HCT116 (cell line): ENCODE results near the gene MRFAP1. TPM values are rescaled to one million over a fixed set of nuclear protein-coding genes. Genes with fewer than 3 reads are reported as not detected.

ENCODE experiments used
- ATAC-seq: fragments of 200-7000 bp; cut with Tn5 transposase; 2 replicates; pipeline ENCODE4 v1.9.1; 2020; ENCODE audit warnings: mild to moderate bottlenecking, moderate library complexity
- BruUV-seq: library from RNA; stranded (reverse); fragments of 400-500 nt; replicated peaks from 2 replicates; lab custom pipeline; 2021; lab: Mats Ljungman, UMichigan
- CTCF ChIA-PET: fragments of 300-600 bp; sonication (Branson Sonifier 250); formaldehyde crosslinking; loops from one replicate; lab custom pipeline; 2021; ENCODE audit warnings: antibody characterized with exemption; lab: Charles Lee
- POLR2A ChIA-PET: fragments of 300-600, 350-600 bp; sonication (Branson Sonifier 250); formaldehyde crosslinking; loops from one replicate; lab custom pipeline; 2021; ENCODE audit warnings: antibody characterized with exemption; lab: Charles Lee
- RAD21 ChIA-PET, 2 experiments: fragments of 300-600 bp; sonication (Branson Sonifier 250); formaldehyde crosslinking; loops; one replicate each; lab custom pipeline; 2023; ENCODE audit warnings: low total read pairs in 2 of 2; ENCODE audit not compliant: uncharacterized antibody in 2 of 2, unreplicated experiment in 2 of 2, low non-redundant PET in 1 of 2; lab: Charles Lee
- DNase-seq: peaks from one replicate; pipeline ENCODE4 v3.0.0-alpha.2; 2010; ENCODE audit warnings: low read depth, low spot score
- H2AFZ ChIP-seq: fragments of 200-600 bp; shearing (Covaris generic), sonication (generic); 2 replicates; pipeline ENCODE4 v1.6.1; 2017; ENCODE audit warnings: low read depth, mixed run types, mixed read lengths, antibody characterized with exemption, low read length; ENCODE audit not compliant: poor library complexity, severe bottlenecking
- H3K27ac ChIP-seq: 2 replicates; pipeline ENCODE4 v1.5.1; 2012; ENCODE audit warnings: low read depth, low read length
- H3K27me3 ChIP-seq: fragments of 200-600 bp; sonication (generic); 2 replicates; pipeline ENCODE4 v1.6.1; 2016; ENCODE audit warnings: mixed run types, low read length, mixed read lengths; ENCODE audit not compliant: insufficient read depth
- H3K36me3 ChIP-seq, 2 experiments: fragments of 200-500 bp in 1 of 2; fragments of 200-600 bp in 1 of 2; sonication (Bioruptor generic) in 1 of 2; sonication (generic) in 1 of 2; 2 replicates each; pipeline versions ENCODE4 v1.5.1 to v1.6.1; 2014 to 2016; ENCODE audit warnings: low read length in 2 of 2, inconsistent platforms in 1 of 2, mixed read lengths in 1 of 2, mixed run types in 1 of 2; ENCODE audit not compliant: insufficient read depth in 2 of 2, control insufficient read depth in 1 of 2
- H3K4me1 ChIP-seq, 2 experiments: fragments of 200-600 bp in 1 of 2; sonication (generic) in 1 of 2; 2 replicates each; pipeline versions ENCODE4 v1.5.1 to v1.6.1; 2012 to 2017; ENCODE audit warnings: low read length in 2 of 2, inconsistent platforms in 1 of 2, mild to moderate bottlenecking in 1 of 2, mixed read lengths in 1 of 2, mixed run types in 1 of 2, moderate library complexity in 1 of 2; ENCODE audit not compliant: insufficient read depth in 2 of 2, control insufficient read depth in 1 of 2
- H3K4me2 ChIP-seq: fragments of 200-600 bp; sonication (generic); 2 replicates; pipeline ENCODE4 v1.6.1; 2017; ENCODE audit warnings: mixed run types, low read length, mixed read lengths
- H3K4me3 ChIP-seq, 2 experiments: fragments of 200-600 bp in 1 of 2; sonication (generic) in 1 of 2; replicated peaks in 1 of 2; 2 replicates each; pipeline ENCODE4 v1.5.1; 2011 to 2016; ENCODE audit warnings: low read length in 2 of 2, control low read depth in 1 of 2, low read depth in 1 of 2, mild to moderate bottlenecking in 1 of 2, mixed read lengths in 1 of 2, mixed run types in 1 of 2
- H3K79me2 ChIP-seq: fragments of 200-600 bp; sonication (generic); 2 replicates; pipeline ENCODE4 v1.6.1; 2017; ENCODE audit warnings: mild to moderate bottlenecking, mixed run types, low read length, moderate library complexity, mixed read lengths; ENCODE audit not compliant: insufficient read depth
- H3K9ac ChIP-seq: fragments of 200-600 bp; sonication (generic); 2 replicates; pipeline ENCODE4 v1.6.1; 2016; ENCODE audit warnings: low read length, mixed read lengths
- H3K9me2 ChIP-seq: fragments of 200-600 bp; sonication (generic), shearing (Covaris generic); 2 replicates; pipeline ENCODE4 v1.6.1; 2017; ENCODE audit warnings: mixed run types, mild to moderate bottlenecking, moderate library complexity; ENCODE audit not compliant: insufficient read depth
- H3K9me3 ChIP-seq, 2 experiments: fragments of 200-500 bp in 1 of 2; fragments of 200-600 bp in 1 of 2; sonication (Bioruptor generic) in 1 of 2; sonication (generic) in 1 of 2; 2 replicates each; pipeline ENCODE4 v1.6.1; 2014 to 2017; ENCODE audit warnings: low read length in 2 of 2, mixed read lengths in 2 of 2, inconsistent platforms in 1 of 2, low read depth in 1 of 2, mild to moderate bottlenecking in 1 of 2, mixed run types in 1 of 2, moderate library complexity in 1 of 2; ENCODE audit not compliant: control insufficient read depth in 1 of 2, insufficient read depth in 1 of 2
- H4K20me1 ChIP-seq: fragments of 200-600 bp; sonication (generic), shearing (Covaris generic); 2 replicates; pipeline ENCODE4 v1.6.1; 2017; ENCODE audit warnings: mixed run types, mild to moderate bottlenecking, moderate library complexity; ENCODE audit not compliant: insufficient read depth
- ATF3 ChIP-seq: IDR thresholded peaks from 2 replicates; pipeline ENCODE4 v1.6.1; 2012
- CBX3 ChIP-seq: IDR thresholded peaks from 2 replicates; pipeline ENCODE4 v1.6.1; 2012; ENCODE audit warnings: low read depth
- CEBPB ChIP-seq: IDR thresholded peaks from 2 replicates; pipeline ENCODE4 v1.6.1; 2012; ENCODE audit warnings: low read depth
- ELF1 ChIP-seq: IDR thresholded peaks from 2 replicates; pipeline ENCODE4 v1.6.1; 2012; ENCODE audit warnings: low read depth, borderline replicate concordance
- EZH2 ChIP-seq: fragments of 200-600 bp; sonication (generic); IDR thresholded peaks from 2 replicates; pipeline ENCODE4 v1.6.1; 2017; ENCODE audit warnings: antibody characterized with exemption, mixed run types
- EZH2phosphoT487 ChIP-seq: fragments of 200-600 bp; IDR thresholded peaks from 2 replicates; pipeline ENCODE4 v1.6.1; 2018; ENCODE audit warnings: antibody characterized with exemption, borderline replicate concordance
- JUND ChIP-seq: IDR thresholded peaks from 2 replicates; pipeline ENCODE4 v1.6.1; 2012
- RAD21 ChIP-seq: IDR thresholded peaks from 2 replicates; pipeline ENCODE4 v1.6.1; 2012; ENCODE audit warnings: low read depth, mild to moderate bottlenecking
- REST ChIP-seq: IDR thresholded peaks from 2 replicates; pipeline ENCODE4 v1.6.1; 2012; ENCODE audit warnings: low read depth
- SIN3A ChIP-seq: IDR thresholded peaks from 2 replicates; pipeline ENCODE4 v1.6.1; 2012; ENCODE audit warnings: low read depth
- SP1 ChIP-seq: IDR thresholded peaks from 2 replicates; pipeline ENCODE4 v1.6.1; 2012; ENCODE audit warnings: low read depth
- SRF ChIP-seq: IDR thresholded peaks from 2 replicates; pipeline ENCODE4 v1.6.1; 2012; ENCODE audit warnings: low read depth
- TCF7L2 ChIP-seq: IDR thresholded peaks from 2 replicates; pipeline ENCODE4 v1.7.0; 2011; ENCODE audit warnings: borderline replicate concordance, inconsistent platforms; ENCODE audit not compliant: insufficient read depth, insufficient read length; ENCODE audit errors: extremely low read depth
- YY1 ChIP-seq: IDR thresholded peaks from 2 replicates; pipeline ENCODE4 v1.6.1; 2011; ENCODE audit warnings: low read length, low read depth, moderate library complexity, mild to moderate bottlenecking; ENCODE audit not compliant: insufficient replicate concordance; ENCODE audit errors: extremely low read depth
- ZFX ChIP-seq: fragments of 450-650 bp; IDR thresholded peaks from 2 replicates; pipeline ENCODE4 v1.6.1; 2017
- intact Hi-C: fragments of 100-400 bp; cut with micrococcal nuclease; formaldehyde crosslinking; loops from 2 replicates; pipeline ENCODE4 v1.10.0; 2022
- total RNA-seq: library from RNA; stranded (reverse); gene quantifications from one replicate; pipeline ENCODE4 v1.2.1, GENCODE V29; 2021; ENCODE audit not compliant: unreplicated experiment
- TF ChIP-seq, protein P1 (sequence below): IDR thresholded peaks from 2 replicates; pipeline ENCODE4 v1.6.1; 2011; ENCODE audit warnings: mild to moderate bottlenecking, low read length, moderate library complexity; ENCODE audit not compliant: insufficient replicate concordance; ENCODE audit errors: extremely low read depth
- TF ChIP-seq, protein P2 (sequence below), 3 experiments: fragments of 200-600 bp in 1 of 3; sonication (generic) in 1 of 3; IDR thresholded peaks in 2 of 3; conservative IDR thresholded peaks in 1 of 3; 2 replicates each; pipeline ENCODE4 v1.5.1; 2012 to 2017; ENCODE audit warnings: low read depth in 2 of 3, low read length in 2 of 3, antibody characterized with exemption in 1 of 3, borderline replicate concordance in 1 of 3, control low read depth in 1 of 3, mild to moderate bottlenecking in 1 of 3, mixed read lengths in 1 of 3, mixed run types in 1 of 3, moderate library complexity in 1 of 3; ENCODE audit not compliant: insufficient read depth in 1 of 3
- TF ChIP-seq, protein P3 (sequence below): IDR thresholded peaks from 2 replicates; pipeline ENCODE4 v1.6.1; 2012

MRFAP1 gene
- total RNA-seq, 1 experiment from 2014 or later, result 313 TPM

DNA sequence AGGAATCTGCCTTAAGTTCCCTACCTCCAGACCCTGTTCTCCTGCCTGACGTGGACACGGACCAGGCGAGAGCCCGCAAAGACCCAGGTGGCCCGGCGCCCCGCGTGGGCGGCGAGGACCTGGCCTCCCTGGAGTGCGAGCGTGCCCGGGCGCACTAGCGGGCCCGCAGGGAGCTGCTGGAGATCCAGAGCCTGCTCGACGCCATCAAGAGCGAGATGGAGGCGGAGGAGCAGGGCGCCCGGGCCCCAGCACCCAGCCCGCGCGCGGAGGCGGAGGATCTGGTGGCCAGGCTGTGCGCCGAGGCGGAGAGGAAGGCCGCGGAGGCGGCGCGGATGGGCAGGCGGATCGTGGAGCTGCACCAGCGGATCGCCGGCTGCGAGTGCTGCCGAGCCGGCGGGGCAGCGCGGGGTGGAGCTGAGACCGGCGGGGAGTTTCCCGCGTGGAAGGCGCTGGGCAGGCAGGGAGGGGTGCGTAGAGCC lies 18.2 kb downstream of the MRFAP1 start:
- BruUV-seq, result no TSS peak
- POLR2A ChIA-PET, result interaction anchor here (1.9 kb wide), 1 partner anchor 15 kb away, joined by 7 read pairs; a partner anchor contains a TSS
- intact Hi-C loops, result no loop called here
- Histone ChIP-seq H3K9me3 (no peaks in the 10 kb centered on the region), H3K27me3 (no peaks in the 10 kb centered on the region), H2AFZ (no peak overlapping the region), H3K4me1 (peaks cover 2 to 10% of the 10 kb centered on the region in 2 experiments; a peak in 3 of 4 replicates), H3K4me3 (no peak overlapping the region), H4K20me1 (no peaks in the 10 kb centered on the region), H3K27ac (no peak overlapping the region), H3K4me2 (no peak overlapping the region), H3K9me2 (no peaks in the 10 kb centered on the region), H3K36me3 (no peaks in the 10 kb centered on the region), H3K9ac (no peak overlapping the region), H3K79me2 (no peaks in the 10 kb centered on the region)
- no peak for ATAC-seq
- CTCF ChIA-PET, result interaction anchor here (0.7 kb wide), 1 partner anchor 111 kb away, joined by 3 read pairs; no protein-coding TSS in a partner anchor
- DNase-seq, result no peak
- TF ChIP-seq EZH2 (no peak), CBX3 (no peak), SIN3A (no peak), ATF3 (no peak), RAD21 (no peak), JUND (no peak), ZFX (no peak), CEBPB (no peak), REST (no peak), TCF7L2 (no peak), ELF1 (no peak), YY1 (no peak), EZH2phosphoT487 (no peak), SRF (no peak), SP1 (no peak)
- TF ChIP-seq, protein P1, sequence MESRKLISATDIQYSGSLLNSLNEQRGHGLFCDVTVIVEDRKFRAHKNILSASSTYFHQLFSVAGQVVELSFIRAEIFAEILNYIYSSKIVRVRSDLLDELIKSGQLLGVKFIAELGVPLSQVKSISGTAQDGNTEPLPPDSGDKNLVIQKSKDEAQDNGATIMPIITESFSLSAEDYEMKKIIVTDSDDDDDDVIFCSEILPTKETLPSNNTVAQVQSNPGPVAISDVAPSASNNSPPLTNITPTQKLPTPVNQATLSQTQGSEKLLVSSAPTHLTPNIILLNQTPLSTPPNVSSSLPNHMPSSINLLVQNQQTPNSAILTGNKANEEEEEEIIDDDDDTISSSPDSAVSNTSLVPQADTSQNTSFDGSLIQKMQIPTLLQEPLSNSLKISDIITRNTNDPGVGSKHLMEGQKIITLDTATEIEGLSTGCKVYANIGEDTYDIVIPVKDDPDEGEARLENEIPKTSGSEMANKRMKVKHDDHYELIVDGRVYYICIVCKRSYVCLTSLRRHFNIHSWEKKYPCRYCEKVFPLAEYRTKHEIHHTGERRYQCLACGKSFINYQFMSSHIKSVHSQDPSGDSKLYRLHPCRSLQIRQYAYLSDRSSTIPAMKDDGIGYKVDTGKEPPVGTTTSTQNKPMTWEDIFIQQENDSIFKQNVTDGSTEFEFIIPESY, result no peak
- TF ChIP-seq, protein P2, sequence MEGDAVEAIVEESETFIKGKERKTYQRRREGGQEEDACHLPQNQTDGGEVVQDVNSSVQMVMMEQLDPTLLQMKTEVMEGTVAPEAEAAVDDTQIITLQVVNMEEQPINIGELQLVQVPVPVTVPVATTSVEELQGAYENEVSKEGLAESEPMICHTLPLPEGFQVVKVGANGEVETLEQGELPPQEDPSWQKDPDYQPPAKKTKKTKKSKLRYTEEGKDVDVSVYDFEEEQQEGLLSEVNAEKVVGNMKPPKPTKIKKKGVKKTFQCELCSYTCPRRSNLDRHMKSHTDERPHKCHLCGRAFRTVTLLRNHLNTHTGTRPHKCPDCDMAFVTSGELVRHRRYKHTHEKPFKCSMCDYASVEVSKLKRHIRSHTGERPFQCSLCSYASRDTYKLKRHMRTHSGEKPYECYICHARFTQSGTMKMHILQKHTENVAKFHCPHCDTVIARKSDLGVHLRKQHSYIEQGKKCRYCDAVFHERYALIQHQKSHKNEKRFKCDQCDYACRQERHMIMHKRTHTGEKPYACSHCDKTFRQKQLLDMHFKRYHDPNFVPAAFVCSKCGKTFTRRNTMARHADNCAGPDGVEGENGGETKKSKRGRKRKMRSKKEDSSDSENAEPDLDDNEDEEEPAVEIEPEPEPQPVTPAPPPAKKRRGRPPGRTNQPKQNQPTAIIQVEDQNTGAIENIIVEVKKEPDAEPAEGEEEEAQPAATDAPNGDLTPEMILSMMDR (IDR thresholded peaks at IDR 0.05 in 2 of 3, conservative IDR thresholded peaks at IDR 0.05 in 1 of 3; ENCODE audit: borderline replicate concordance in 1 of 3, insufficient read depth in 1 of 3, low read depth in 2 of 3, low read length in 2 of 3), result no peak
- TF ChIP-seq, protein P3, sequence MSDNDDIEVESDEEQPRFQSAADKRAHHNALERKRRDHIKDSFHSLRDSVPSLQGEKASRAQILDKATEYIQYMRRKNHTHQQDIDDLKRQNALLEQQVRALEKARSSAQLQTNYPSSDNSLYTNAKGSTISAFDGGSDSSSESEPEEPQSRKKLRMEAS, result no peak
- RAD21 ChIA-PET, result no interaction called here
